H9 (cell line): ENCODE data around the gene FLVCR1. TPM values are rescaled to one million over a fixed set of nuclear protein-coding genes. Genes with fewer than 3 reads are reported as not detected.

ENCODE experiments used
- DNase-seq: peaks from one replicate; pipeline ENCODE4 v3.0.0-alpha.2; 2017
- H2AFZ ChIP-seq: one replicate; pipeline ENCODE4 v1.6.1; 2013; ENCODE audit warnings: mild to moderate bottlenecking, low read length, control low read depth, moderate library complexity
- H2AK5ac ChIP-seq: 2 replicates; pipeline ENCODE4 v1.6.1; 2013; ENCODE audit warnings: low read length, control low read depth, mixed read lengths; ENCODE audit not compliant: insufficient read length
- H2BK120ac ChIP-seq: one replicate; pipeline ENCODE4 v1.6.1; 2013; ENCODE audit warnings: low read depth, mild to moderate bottlenecking, low read length, control low read depth, inconsistent platforms; ENCODE audit not compliant: poor library complexity, severe bottlenecking
- H2BK12ac ChIP-seq: 2 replicates; pipeline ENCODE4 v1.6.1; 2013; ENCODE audit warnings: low read length, control low read depth, mixed read lengths, low read depth; ENCODE audit not compliant: insufficient read length
- H2BK15ac ChIP-seq: 2 replicates; pipeline ENCODE4 v1.6.1; 2013; ENCODE audit warnings: low read depth, low read length, control low read depth
- H2BK20ac ChIP-seq: one replicate; pipeline ENCODE4 v1.6.1; 2013; ENCODE audit warnings: low read depth, mild to moderate bottlenecking, low read length, control low read depth, inconsistent platforms; ENCODE audit not compliant: poor library complexity, severe bottlenecking
- H2BK5ac ChIP-seq: 2 replicates; pipeline ENCODE4 v1.6.1; 2013; ENCODE audit warnings: low read length, control low read depth, mixed read lengths; ENCODE audit not compliant: insufficient read length
- H3K14ac ChIP-seq: 2 replicates; pipeline ENCODE4 v1.6.1; 2013; ENCODE audit warnings: low read length, control low read depth; ENCODE audit not compliant: insufficient read depth
- H3K18ac ChIP-seq: 2 replicates; pipeline ENCODE4 v1.6.1; 2013; ENCODE audit warnings: low read depth, mild to moderate bottlenecking, mixed read lengths, low read length, control low read depth; ENCODE audit not compliant: insufficient read length
- H3K23ac ChIP-seq: 2 replicates; pipeline ENCODE4 v1.6.1; 2013; ENCODE audit warnings: low read length, control low read depth, mixed read lengths, low read depth; ENCODE audit not compliant: insufficient read length
- H3K23me2 ChIP-seq: 2 replicates; pipeline ENCODE4 v1.6.1; 2013; ENCODE audit warnings: low read depth, mild to moderate bottlenecking, mixed read lengths, low read length, control low read depth; ENCODE audit not compliant: insufficient read length, poor library complexity, severe bottlenecking
- H3K27ac ChIP-seq: 2 replicates; pipeline ENCODE4 v1.5.1; 2013; ENCODE audit warnings: low read length, control low read depth, mixed read lengths, low read depth; ENCODE audit not compliant: insufficient read length
- H3K27me3 ChIP-seq: 2 replicates; pipeline ENCODE4 v1.6.1; 2013; ENCODE audit warnings: low read length, control low read depth, inconsistent platforms; ENCODE audit not compliant: insufficient read depth
- H3K4ac ChIP-seq: 2 replicates; pipeline ENCODE4 v1.6.1; 2013; ENCODE audit warnings: low read depth, mild to moderate bottlenecking, control low read depth, inconsistent platforms, low read length, moderate library complexity
- H3K4me1 ChIP-seq: 2 replicates; pipeline ENCODE4 v1.6.1; 2013; ENCODE audit warnings: low read length, control low read depth, inconsistent platforms; ENCODE audit not compliant: insufficient read depth
- H3K4me2 ChIP-seq: 2 replicates; pipeline ENCODE4 v1.6.1; 2013; ENCODE audit warnings: low read length, control low read depth, mixed read lengths; ENCODE audit not compliant: insufficient read length, insufficient read depth
- H3K56ac ChIP-seq: 2 replicates; pipeline ENCODE4 v1.6.1; 2013; ENCODE audit warnings: low read depth, mild to moderate bottlenecking, mixed read lengths, low read length, control low read depth; ENCODE audit not compliant: insufficient read length
- H3K79me1 ChIP-seq: 2 replicates; pipeline ENCODE4 v1.6.1; 2013; ENCODE audit warnings: low read depth, mild to moderate bottlenecking, moderate library complexity, low read length, control low read depth, inconsistent platforms; ENCODE audit not compliant: insufficient read depth, poor library complexity, severe bottlenecking
- H3K79me2 ChIP-seq: 2 replicates; pipeline ENCODE4 v1.6.1; 2013; ENCODE audit warnings: low read length, control low read depth, inconsistent platforms; ENCODE audit not compliant: insufficient read depth
- H3K9ac ChIP-seq: 2 replicates; pipeline ENCODE4 v1.6.1; 2013; ENCODE audit warnings: low read length, control low read depth, mixed read lengths; ENCODE audit not compliant: insufficient read length; ENCODE audit errors: extremely low read depth
- H3K9me3 ChIP-seq: one replicate; pipeline ENCODE4 v1.6.1; 2013; ENCODE audit warnings: low read depth, low read length, inconsistent platforms; ENCODE audit not compliant: control insufficient read depth
- H3T11ph ChIP-seq: one replicate; pipeline ENCODE4 v1.6.1; 2013; ENCODE audit warnings: mild to moderate bottlenecking, low read length, control low read depth, inconsistent platforms
- H4K20me1 ChIP-seq: one replicate; pipeline ENCODE4 v1.6.1; 2013; ENCODE audit not compliant: control insufficient read depth, insufficient read length, insufficient read depth
- H4K5ac ChIP-seq: 2 replicates; pipeline ENCODE4 v1.6.1; 2013; ENCODE audit warnings: low read depth, mild to moderate bottlenecking, mixed read lengths, low read length, control low read depth; ENCODE audit not compliant: insufficient read length
- H4K8ac ChIP-seq: replicated peaks from 2 replicates; pipeline ENCODE4 v1.6.1; 2013; ENCODE audit warnings: low read length, control low read depth, mixed read lengths, low read depth; ENCODE audit not compliant: insufficient read length
- H4K91ac ChIP-seq: 2 replicates; pipeline ENCODE4 v1.6.1; 2013; ENCODE audit warnings: low read depth, mild to moderate bottlenecking, moderate library complexity, mixed read lengths, low read length, control low read depth; ENCODE audit not compliant: insufficient read length
- H3K27ac Mint-ChIP-seq, 3 experiments: 2 replicates in 2 of 3; 3 replicates in 1 of 3; pipeline ENCODE4 v1.8.0; 2020 to 2021; ENCODE audit warnings: mixed read lengths in 3 of 3, mild to moderate bottlenecking in 1 of 3, moderate library complexity in 1 of 3
- H3K27me3 Mint-ChIP-seq: 2 replicates; pipeline ENCODE4 v1.8.0; 2021; ENCODE audit warnings: low read depth, mild to moderate bottlenecking, moderate library complexity, mixed read lengths
- H3K36me3 Mint-ChIP-seq, 3 experiments: 2 replicates in 2 of 3; 3 replicates in 1 of 3; pipeline ENCODE4 v1.8.0; 2020 to 2021; ENCODE audit warnings: low read depth in 3 of 3, mixed read lengths in 3 of 3; ENCODE audit not compliant: insufficient read depth in 1 of 3
- H3K4me1 Mint-ChIP-seq, 2 experiments: 2 replicates each; pipeline ENCODE4 v1.8.0; 2020; ENCODE audit warnings: mixed read lengths in 2 of 2
- H3K4me3 Mint-ChIP-seq, 2 experiments: 2 replicates in 1 of 2; 3 replicates in 1 of 2; pipeline ENCODE4 v1.8.0; 2020 to 2021; ENCODE audit warnings: mild to moderate bottlenecking in 2 of 2, mixed read lengths in 2 of 2, moderate library complexity in 1 of 2
- H3K9me3 Mint-ChIP-seq, 2 experiments: 2 replicates in 1 of 2; 3 replicates in 1 of 2; pipeline ENCODE4 v1.8.0; 2020; ENCODE audit warnings: mild to moderate bottlenecking in 2 of 2, mixed read lengths in 2 of 2, moderate library complexity in 1 of 2
- CTCF ChIP-seq: fragments of 200-600 bp; sonication (generic); conservative IDR thresholded peaks from 3 replicates; pipeline ENCODE4 v1.8.0; 2021; ENCODE audit warnings: antibody characterized with exemption, mild to moderate bottlenecking
- WGBS: extraction: QIAGEN DNeasy Blood & Tissue Kit; methylation state at CpG from one replicate; pipeline ENCODE4 v1.1.7; 2013; ENCODE audit warnings: missing lambda C conversion rate, low lambda C conversion rate, mixed read lengths; ENCODE audit not compliant: insufficient read length; ENCODE audit errors: extremely low coverage; 5-methylcytosine and 5-hydroxymethylcytosine counted together
- total RNA-seq: library from RNA; stranded (reverse); gene quantifications from 2 replicates; pipeline ENCODE4 v1.2.1, GENCODE V29; 2021

Gene FLVCR1
- total RNA-seq, 1 experiment from 2014 or later, result 55.2 TPM

- H3K27ac Mint-ChIP-seq, result peak overlapping the region in 1 of 3 experiments; percentile 88; a peak in 1 of 7 replicates
- H3K27me3 Mint-ChIP-seq, result no peaks in the 10 kb centered on the region; the same call in none of the 2 replicates
- no peak for TF ChIP-seq CTCF
- Histone ChIP-seq H3K4me2 (no peak overlapping the region), H2BK5ac (no peak overlapping the region), H3K79me2 (no peaks in the 10 kb centered on the region), H3K27ac (no peak overlapping the region), H3K4me1 (no peaks in the 10 kb centered on the region; the same call in 1 of the 2 replicates), H4K20me1 (no peaks in the 10 kb centered on the region), H3K14ac (no peak overlapping the region), H2BK15ac (no peak overlapping the region), H2BK20ac (no peak overlapping the region), H3K4ac (no peak overlapping the region), H3K9ac (no peak overlapping the region), H4K91ac (no peak overlapping the region), H2BK12ac (no peak overlapping the region), H3K18ac (no peak overlapping the region), H3K27me3 (no peaks in the 10 kb centered on the region), H2AFZ (no peak overlapping the region), H4K5ac (no peak overlapping the region), H3K23ac (no peak overlapping the region), H3K9me3 (peaks cover 10% of the 10 kb centered on the region), H3T11ph (no peak overlapping the region), H3K23me2 (no peaks in the 10 kb centered on the region), H2BK120ac (no peak overlapping the region), H4K8ac (no peak overlapping the region), H2AK5ac (no peak overlapping the region), H3K79me1 (no peaks in the 10 kb centered on the region), H3K56ac (no peak overlapping the region)
- WGBS, result no CpG with 5 or more reads among the region's 5 CpGs
- peaks cover 20 to 30% of the 10 kb centered on the region in 2 experiments for H3K9me3 Mint-ChIP-seq
- no peak overlapping the region for H3K4me3 Mint-ChIP-seq
- H3K4me1 Mint-ChIP-seq, result peaks cover 6 to 9% of the 10 kb centered on the region in 2 experiments; a peak in 3 of 4 replicates
- no peak for DNase-seq
- peaks cover 17 to 26% (median 18%) of the 10 kb centered on the region in 3 experiments for H3K36me3 Mint-ChIP-seq
These were observed 30.2 kb upstream of the FLVCR1 start for GRCh38 chr1:212827831-212828278.
